Measurements from ENCODE around the gene CRAT.

DNA sequence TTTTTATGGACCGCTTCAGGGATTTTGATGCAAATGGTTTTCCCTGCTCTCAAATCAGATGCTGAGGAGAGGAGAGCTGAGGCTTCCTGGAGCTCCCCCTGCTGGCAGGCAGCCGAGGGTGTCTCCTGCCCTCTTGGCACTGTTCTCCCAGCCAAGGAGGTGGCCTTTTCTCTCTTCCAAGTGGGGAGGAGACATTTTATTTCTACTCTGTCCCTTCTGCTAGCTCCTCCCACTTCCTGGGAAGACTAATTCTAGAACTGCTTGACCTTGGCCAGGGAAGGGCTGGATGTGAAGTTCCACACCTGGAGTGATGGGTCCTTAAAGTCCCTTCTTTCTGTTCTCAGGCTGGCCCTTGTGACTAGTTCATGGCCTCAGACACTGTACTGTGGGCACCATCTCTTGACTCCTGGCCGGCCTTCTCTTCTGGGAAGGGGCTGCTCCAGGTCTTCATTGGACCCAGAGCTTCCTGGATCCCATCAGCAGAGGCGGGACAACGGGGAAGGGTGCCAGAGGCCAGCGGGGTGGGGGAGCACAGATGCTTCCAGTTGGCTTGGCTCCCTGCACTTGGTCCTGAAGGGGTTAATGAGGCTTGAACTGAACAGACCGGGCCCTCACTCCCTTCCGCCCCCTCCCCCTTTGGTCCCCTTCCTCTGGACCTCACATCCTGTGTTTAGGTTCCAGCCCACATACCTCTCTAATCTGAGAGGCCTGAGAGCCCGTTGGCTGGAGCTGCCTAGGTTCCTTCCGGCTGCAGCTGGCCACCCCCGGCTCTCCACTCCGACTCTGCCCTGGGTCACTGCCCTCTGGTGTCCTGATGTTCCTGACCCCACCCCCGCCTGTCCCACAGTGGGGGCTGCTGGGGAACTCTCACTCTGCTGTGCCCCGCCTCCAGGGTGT, 32.7 kb upstream of the CRAT start:
- TF ChIP-seq, protein P1, sequence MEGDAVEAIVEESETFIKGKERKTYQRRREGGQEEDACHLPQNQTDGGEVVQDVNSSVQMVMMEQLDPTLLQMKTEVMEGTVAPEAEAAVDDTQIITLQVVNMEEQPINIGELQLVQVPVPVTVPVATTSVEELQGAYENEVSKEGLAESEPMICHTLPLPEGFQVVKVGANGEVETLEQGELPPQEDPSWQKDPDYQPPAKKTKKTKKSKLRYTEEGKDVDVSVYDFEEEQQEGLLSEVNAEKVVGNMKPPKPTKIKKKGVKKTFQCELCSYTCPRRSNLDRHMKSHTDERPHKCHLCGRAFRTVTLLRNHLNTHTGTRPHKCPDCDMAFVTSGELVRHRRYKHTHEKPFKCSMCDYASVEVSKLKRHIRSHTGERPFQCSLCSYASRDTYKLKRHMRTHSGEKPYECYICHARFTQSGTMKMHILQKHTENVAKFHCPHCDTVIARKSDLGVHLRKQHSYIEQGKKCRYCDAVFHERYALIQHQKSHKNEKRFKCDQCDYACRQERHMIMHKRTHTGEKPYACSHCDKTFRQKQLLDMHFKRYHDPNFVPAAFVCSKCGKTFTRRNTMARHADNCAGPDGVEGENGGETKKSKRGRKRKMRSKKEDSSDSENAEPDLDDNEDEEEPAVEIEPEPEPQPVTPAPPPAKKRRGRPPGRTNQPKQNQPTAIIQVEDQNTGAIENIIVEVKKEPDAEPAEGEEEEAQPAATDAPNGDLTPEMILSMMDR (conservative IDR thresholded peaks at IDR 0.05 in 1 of 2, IDR thresholded peaks at IDR 0.05 in 1 of 2; ENCODE audit: low read depth in 1 of 2, low read length in 2 of 2), result peak; percentile 81 to 98
- no peak for TF ChIP-seq EZH2 (IDR thresholded peaks at IDR 0.05; ENCODE audit: low read length, missing control alignments)
